Measurements from ENCODE around the gene FANCD2.
"Not testable (repeated sequence)": the region's sequence is repeated elsewhere in the genome, so short reads cannot be mapped to it uniquely, and the experiment has no call there.

FANCD2 gene

GRCh38 chr3:10119376-10119775 lies 93.1 kb downstream of the FANCD2 start:
- DNase-seq (ENCODE audit: extremely low spot score) = no peak
- CTCF ChIA-PET = interaction anchor here (0.8 to 1.1 kb wide), 2 partner anchors 11 to 20 kb away, joined by 3 to 4 read pairs; no protein-coding TSS in a partner anchor
- TF ChIP-seq, protein P1, sequence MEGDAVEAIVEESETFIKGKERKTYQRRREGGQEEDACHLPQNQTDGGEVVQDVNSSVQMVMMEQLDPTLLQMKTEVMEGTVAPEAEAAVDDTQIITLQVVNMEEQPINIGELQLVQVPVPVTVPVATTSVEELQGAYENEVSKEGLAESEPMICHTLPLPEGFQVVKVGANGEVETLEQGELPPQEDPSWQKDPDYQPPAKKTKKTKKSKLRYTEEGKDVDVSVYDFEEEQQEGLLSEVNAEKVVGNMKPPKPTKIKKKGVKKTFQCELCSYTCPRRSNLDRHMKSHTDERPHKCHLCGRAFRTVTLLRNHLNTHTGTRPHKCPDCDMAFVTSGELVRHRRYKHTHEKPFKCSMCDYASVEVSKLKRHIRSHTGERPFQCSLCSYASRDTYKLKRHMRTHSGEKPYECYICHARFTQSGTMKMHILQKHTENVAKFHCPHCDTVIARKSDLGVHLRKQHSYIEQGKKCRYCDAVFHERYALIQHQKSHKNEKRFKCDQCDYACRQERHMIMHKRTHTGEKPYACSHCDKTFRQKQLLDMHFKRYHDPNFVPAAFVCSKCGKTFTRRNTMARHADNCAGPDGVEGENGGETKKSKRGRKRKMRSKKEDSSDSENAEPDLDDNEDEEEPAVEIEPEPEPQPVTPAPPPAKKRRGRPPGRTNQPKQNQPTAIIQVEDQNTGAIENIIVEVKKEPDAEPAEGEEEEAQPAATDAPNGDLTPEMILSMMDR (IDR thresholded peaks at IDR 0.05; ENCODE audit: control extremely low read depth, extremely low read depth, low read depth, missing control alignments) = no peak
- POLR2A ChIA-PET = no interaction called here

DNA sequence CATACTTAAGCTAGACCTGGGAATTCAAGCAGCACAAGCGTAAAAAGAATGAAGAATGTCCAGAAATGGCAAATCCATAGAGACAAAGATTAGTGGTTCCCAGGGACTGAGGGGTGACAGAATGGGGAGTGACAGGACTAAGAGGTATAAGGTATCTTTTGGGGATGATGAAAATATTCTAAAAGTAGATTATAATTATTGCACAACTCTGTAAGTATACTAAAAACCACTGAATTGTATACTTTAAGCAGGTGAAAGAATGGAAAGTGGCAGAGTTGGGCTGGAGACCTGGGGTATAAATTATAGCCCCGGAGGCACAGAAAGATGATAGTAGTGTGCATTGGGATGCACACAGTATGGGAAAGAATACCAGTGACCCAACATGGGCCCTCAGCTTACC lies 94.8 kb downstream of the FANCD2 start:
- ChIA-PET CTCF (no interaction called here), POLR2A (no interaction called here)

GRCh38 chr3:10122724-10123123 lies 96.5 kb downstream of the FANCD2 start:
- TF ChIP-seq, protein P1 (IDR thresholded peaks at IDR 0.05; ENCODE audit: control extremely low read depth, extremely low read depth, low read depth, missing control alignments) = no peak
- ChIA-PET POLR2A (no interaction called here), CTCF (no interaction called here)
- DNase-seq (ENCODE audit: extremely low spot score) = no peak

More for the DNA sequence above, 94.8 kb downstream of the FANCD2 start:
- TF ChIP-seq, protein P1 (IDR thresholded peaks at IDR 0.05; ENCODE audit: control extremely low read depth, extremely low read depth, low read depth, missing control alignments) = no peak
- DNase-seq (ENCODE audit: extremely low spot score) = no peak

DNA sequence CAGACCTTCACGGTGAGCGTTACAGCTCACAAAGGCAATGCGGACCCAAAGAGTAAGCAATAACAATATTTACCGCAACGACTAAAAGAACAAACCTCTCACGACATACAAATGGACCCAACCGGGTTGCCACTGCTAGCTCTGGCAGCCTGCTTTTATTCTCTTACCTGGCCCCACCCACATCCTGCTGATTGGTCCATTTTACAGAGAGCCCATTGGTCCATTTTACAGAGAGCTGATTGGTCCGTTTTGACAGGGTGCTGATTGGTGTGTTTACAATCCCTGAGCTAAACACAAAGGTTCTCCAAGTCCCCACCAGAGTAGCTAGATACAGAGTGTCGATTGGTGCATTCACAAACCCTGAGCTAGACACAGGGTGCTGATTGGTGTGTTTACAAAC lies 109.6 kb downstream of the FANCD2 start:
- DNase-seq (ENCODE audit: extremely low spot score) = not testable (repeated sequence)
- CTCF ChIA-PET = interaction anchor here (1.6 kb wide), 2 partner anchors 20 to 42 kb away, joined by 3 to 5 read pairs; partner anchors contain the start of gene BRK1
- POLR2A ChIA-PET = interaction anchor here (0.6 kb wide), 1 partner anchor 21 kb away, joined by 7 read pairs; no protein-coding TSS in a partner anchor

DNA sequence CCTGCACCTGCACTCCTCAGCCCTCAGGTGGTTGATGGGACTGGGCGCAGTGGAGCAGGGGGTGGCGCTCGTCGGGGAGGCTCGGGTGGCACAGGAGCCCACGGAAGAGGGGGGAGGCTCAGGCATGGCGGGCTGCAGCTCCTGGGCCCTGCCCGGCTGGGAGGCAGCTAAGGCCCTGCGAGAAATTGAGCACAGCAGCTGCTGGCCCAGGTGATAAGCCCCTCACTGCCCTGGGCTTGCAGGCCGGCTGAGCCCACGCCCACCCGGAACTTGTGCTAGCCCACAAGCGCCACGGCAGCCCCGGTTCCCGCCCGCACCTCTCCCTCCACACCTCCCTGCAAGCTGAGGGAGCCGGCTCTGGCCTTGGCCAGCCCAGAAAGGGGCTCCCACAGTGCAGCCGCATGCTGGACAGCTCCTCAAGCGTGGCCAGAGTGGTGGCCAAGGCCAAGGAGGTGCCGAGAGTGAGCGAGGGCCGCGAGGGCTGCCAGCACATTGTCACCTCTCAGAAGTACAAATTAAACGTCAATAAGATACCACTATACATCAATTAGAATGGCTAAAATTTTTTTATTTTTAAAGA lies 110.3 kb downstream of the FANCD2 start:
- POLR2A ChIA-PET = interaction anchor here (0.6 kb wide), 1 partner anchor 22 kb away, joined by 7 read pairs; no protein-coding TSS in a partner anchor
- DNase-seq (ENCODE audit: extremely low spot score) = no peak
- TF ChIP-seq, protein P1 (IDR thresholded peaks at IDR 0.05; ENCODE audit: control extremely low read depth, extremely low read depth, low read depth, missing control alignments) = no peak
- CTCF ChIA-PET = interaction anchor here (1.6 kb wide), 2 partner anchors 21 to 41 kb away, joined by 3 to 5 read pairs; partner anchors contain the start of gene BRK1

DNA sequence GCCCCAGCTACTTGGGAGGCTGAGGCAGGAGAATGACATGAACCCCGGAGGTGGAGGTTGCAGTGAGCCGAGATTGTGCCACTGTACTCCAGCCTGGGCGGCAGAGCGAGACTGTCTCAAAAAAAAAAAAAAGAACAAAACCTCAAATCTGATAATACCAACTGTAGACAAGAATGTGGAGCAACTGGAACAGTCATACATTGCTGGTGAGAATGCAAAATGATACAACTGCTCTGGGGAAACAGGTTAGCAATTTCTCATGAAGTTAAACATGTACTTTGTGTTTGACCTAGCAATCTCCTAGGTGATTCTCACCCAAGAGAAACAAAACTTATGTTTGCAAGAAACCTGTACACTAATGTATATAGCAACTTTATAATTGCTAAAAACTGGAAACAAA lies 110.9 kb downstream of the FANCD2 start:
- TF ChIP-seq, protein P1 (IDR thresholded peaks at IDR 0.05; ENCODE audit: control extremely low read depth, extremely low read depth, low read depth, missing control alignments) = no peak
- DNase-seq (ENCODE audit: extremely low spot score) = no peak
- ChIA-PET CTCF (no interaction called here), POLR2A (no interaction called here)

- DNase-seq (ENCODE audit: extremely low spot score) = no peak
- TF ChIP-seq, protein P1 (IDR thresholded peaks at IDR 0.05; ENCODE audit: control extremely low read depth, extremely low read depth, low read depth, missing control alignments) = no peak
- CTCF ChIA-PET = interaction anchor here (1.0 to 2.0 kb wide), 4 partner anchors 11 to 208 kb away, joined by 4 to 7 read pairs (median 4); partner anchors contain the start of gene CRELD1
- POLR2A ChIA-PET = interaction anchor here (0.6 to 0.7 kb wide), 3 partner anchors 24 to 60 kb away, joined by 3 read pairs; no protein-coding TSS in a partner anchor
Observed at GRCh38 chr3:10140996-10141546, 114.8 kb downstream of the FANCD2 start.
